Activated T-cell treated with anti-CD3 and anti-CD28 coated beads, Interleukin-2, amount 50 U/mL, for 72 hours (primary cell): ENCODE results near the gene FGF5. TPM values are rescaled to one million over a fixed set of nuclear protein-coding genes. Genes with fewer than 3 reads are reported as not detected.
"Not testable (repeated sequence)": the region's sequence is repeated elsewhere in the genome, so short reads cannot be mapped to it uniquely, and the experiment has no call there.

Experiments used
- ATAC-seq, 2 donors: fragments of 150-1000 bp; cut with Tn5 transposase; replicated peaks in 1 of 2; 2 replicates each; pipeline ENCODE4 v1.10.0; 2021; ENCODE audit warnings: moderate library complexity in 2 of 2, mild to moderate bottlenecking in 1 of 2
- DNase-seq, 2 donors: peaks; one replicate each; pipeline ENCODE4 v3.0.0; 2021 to 2022; ENCODE audit warnings: mixed read lengths in 1 of 2
- H3K27ac Mint-ChIP-seq: one replicate; pipeline ENCODE4 v1.8.0; 2022; ENCODE audit warnings: mild to moderate bottlenecking, moderate library complexity, mixed read lengths
- H3K27me3 Mint-ChIP-seq: one replicate; pipeline ENCODE4 v1.8.0; 2022; ENCODE audit warnings: low read depth, mixed read lengths
- H3K36me3 Mint-ChIP-seq, 2 donors: one replicate each; pipeline ENCODE4 v1.8.0; 2022; ENCODE audit warnings: mixed read lengths in 2 of 2, mild to moderate bottlenecking in 1 of 2; ENCODE audit not compliant: insufficient read depth in 2 of 2
- H3K4me1 Mint-ChIP-seq: one replicate; pipeline ENCODE4 v1.8.0; 2022; ENCODE audit warnings: low read depth, mixed read lengths
- H3K4me3 Mint-ChIP-seq, 2 donors: one replicate each; pipeline ENCODE4 v1.8.0; 2022; ENCODE audit warnings: mild to moderate bottlenecking in 2 of 2, mixed read lengths in 2 of 2, moderate library complexity in 2 of 2
- H3K9me3 Mint-ChIP-seq, 2 donors: one replicate each; pipeline ENCODE4 v1.8.0; 2022; ENCODE audit warnings: mixed read lengths in 2 of 2
- total RNA-seq, 2 donors: library from RNA; stranded (reverse); gene quantifications; one replicate each; pipeline ENCODE4 v1.2.3, GENCODE V29; 2022

The FGF5 gene
- total RNA-seq, 2 donors from 2014 or later: not detected

DNA sequence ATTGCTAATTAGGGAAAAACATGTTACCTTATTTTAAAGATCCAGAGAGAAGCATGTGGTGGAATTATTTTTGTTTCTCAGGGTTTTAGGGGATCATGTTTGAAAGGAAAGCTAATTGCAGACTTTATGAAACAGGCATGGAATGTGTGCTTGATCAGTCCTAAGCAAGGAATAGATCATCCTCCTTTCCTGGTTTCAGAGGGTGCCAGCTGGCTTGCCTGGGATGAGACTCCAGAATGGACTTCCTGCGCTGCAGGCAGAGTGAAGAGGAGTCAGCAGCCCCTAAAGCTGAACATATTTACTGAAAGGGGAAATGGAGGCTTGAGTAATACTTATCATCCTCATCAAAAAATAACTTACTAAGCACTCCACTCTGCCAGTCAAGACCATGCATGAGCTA is 13.3 kb downstream of the FGF5 start:
- Mint-ChIP-seq H3K9me3 (no peaks in the 10 kb centered on the region), H3K36me3 (no peaks in the 10 kb centered on the region), H3K27me3 (no peaks in the 10 kb centered on the region), H3K27ac (no peak overlapping the region), H3K4me3 (no peak overlapping the region), H3K4me1 (no peaks in the 10 kb centered on the region)
- ATAC-seq (no peak), DNase-seq (no peak)

DNA sequence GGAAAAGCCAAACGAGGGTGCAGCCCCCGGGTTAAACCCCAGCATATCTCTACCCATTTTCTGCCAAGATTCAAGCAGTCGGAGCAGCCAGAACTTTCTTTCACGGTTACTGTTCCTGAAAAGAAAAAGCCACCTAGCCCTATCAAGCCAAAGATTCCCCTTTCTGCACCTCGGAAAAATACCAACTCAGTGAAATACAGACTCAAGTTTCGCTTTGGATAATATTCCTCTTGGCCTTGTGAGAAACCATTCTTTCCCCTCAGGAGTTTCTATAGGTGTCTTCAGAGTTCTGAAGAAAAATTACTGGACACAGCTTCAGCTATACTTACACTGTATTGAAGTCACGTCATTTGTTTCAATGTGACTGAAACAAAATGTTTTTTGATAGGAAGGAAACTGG is 20.0 kb downstream of the FGF5 start:
- Mint-ChIP-seq H3K4me1 (no peaks in the 10 kb centered on the region), H3K9me3 (no peaks in the 10 kb centered on the region), H3K27me3 (peaks cover 6% of the 10 kb centered on the region), H3K27ac (no peak overlapping the region), H3K36me3 (no peaks in the 10 kb centered on the region), H3K4me3 (no peak overlapping the region)
- DNase-seq: no peak
- no peak for ATAC-seq

DNA sequence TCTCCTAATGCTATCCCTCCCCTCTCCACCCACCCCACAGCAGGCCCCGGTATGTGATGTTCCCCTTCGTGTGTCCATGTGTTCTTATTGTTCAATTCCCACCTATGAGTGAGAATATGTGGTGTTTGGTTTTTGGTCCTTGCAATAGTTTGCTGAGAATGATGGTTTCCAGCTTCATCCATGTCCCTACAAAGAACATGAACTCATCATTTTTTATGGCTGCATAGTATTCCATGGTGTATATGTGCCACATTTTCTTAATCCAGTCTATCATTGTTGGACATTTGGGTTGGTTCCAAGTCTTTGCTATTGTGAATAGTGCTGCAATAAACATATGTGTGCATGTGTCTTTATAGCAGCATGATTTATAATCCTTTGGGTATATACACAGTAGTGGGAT is 24.2 kb downstream of the FGF5 start:
- H3K4me1 Mint-ChIP-seq, H3K4me3 Mint-ChIP-seq, H3K9me3 Mint-ChIP-seq, ATAC-seq, DNase-seq, H3K27me3 Mint-ChIP-seq, H3K36me3 Mint-ChIP-seq, H3K27ac Mint-ChIP-seq: not testable (repeated sequence)

DNA sequence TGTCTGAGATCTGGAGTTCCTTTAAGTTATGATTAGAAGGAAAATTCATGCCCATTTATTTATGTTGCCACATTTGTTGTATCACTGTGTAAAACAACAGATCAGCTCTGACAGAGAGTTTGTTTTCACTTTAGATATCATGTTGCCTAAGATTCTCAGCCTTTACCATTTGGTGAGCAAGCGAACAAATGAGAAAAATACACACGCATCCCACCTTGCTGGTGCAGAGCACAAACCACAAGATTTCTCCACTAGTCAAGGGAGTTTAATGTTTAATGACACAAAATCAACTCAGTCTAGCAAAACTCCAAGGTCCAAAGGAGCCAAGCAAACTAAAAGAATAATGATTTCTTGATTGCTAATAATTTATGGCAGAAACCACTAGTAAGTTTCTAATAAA is 27.7 kb downstream of the FGF5 start:
- H3K9me3 Mint-ChIP-seq: no peaks in the 10 kb centered on the region
- no peaks in the 10 kb centered on the region for H3K27me3 Mint-ChIP-seq
- no peak overlapping the region for H3K27ac Mint-ChIP-seq
- no peak overlapping the region for H3K4me3 Mint-ChIP-seq
- H3K36me3 Mint-ChIP-seq: no peaks in the 10 kb centered on the region
- no peak for DNase-seq
- no peak for ATAC-seq
- H3K4me1 Mint-ChIP-seq: no peaks in the 10 kb centered on the region

DNA sequence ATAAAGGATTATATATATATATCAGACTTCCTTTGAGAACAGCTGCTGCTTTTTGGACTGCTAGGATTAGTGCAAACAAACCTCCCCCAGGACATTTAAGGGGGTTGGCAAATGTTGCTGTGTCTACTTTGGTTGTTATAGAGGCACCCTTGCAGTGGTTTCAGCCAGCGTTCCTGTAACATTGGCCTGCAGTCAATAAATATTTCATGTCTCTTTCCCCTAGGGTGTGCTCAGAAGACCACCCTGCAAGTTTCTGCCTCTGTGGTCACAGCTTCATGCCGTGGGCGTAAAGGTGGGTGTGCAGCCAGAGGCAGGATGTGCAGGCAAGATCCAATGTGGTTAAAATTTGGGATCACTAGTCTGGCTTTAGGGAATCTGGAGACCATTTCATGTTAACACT is 28.9 kb downstream of the FGF5 start:
- Mint-ChIP-seq H3K36me3 (no peaks in the 10 kb centered on the region), H3K27ac (no peak overlapping the region), H3K4me1 (no peaks in the 10 kb centered on the region), H3K9me3 (no peaks in the 10 kb centered on the region), H3K4me3 (no peak overlapping the region), H3K27me3 (no peaks in the 10 kb centered on the region)
- ATAC-seq (no peak), DNase-seq (no peak)

DNA sequence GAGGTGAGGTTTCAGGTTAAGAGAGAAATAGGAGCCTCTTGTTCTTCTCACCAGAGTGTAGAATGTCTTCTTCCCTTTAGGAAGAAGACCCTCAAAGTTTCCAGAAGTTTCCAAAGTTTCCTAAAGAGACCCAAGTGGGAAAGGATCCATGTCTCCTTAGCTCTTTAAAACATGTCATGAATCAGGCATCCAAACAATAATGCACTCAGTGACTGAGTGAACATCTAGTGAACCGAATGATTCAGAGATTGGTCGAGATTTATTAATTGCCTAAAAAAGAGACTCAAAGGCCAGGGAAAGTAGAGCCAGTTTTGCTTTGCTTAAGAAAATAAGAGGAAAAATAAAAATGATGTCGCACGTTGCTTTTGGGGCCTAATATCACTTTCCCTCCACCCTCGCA is 29.4 kb downstream of the FGF5 start:
- Mint-ChIP-seq H3K4me1 (no peaks in the 10 kb centered on the region), H3K9me3 (no peaks in the 10 kb centered on the region), H3K27ac (no peak overlapping the region), H3K4me3 (no peak overlapping the region), H3K36me3 (no peaks in the 10 kb centered on the region), H3K27me3 (no peaks in the 10 kb centered on the region)
- DNase-seq (no peak), ATAC-seq (no peak)

DNA sequence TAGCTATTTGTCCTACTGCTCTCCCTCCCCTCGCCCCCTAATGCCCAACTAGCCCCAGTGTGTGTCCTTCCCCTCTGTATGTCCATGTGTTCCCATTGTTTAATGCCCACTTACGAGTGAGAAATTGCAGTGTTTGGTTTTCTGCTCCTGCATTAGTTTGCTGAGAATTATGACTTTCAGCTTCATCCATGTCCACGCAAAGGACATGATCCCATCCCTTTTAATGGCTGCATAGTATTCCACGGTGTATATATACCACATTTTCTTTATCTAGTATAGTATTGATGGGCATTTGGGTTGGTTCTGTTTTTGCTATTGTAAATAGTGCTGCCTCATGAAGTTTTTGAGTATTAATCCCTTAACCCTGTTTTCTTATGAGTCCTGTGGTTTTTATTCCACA is 35.4 kb downstream of the FGF5 start:
- peaks cover 13% of the 10 kb centered on the region for H3K27me3 Mint-ChIP-seq
- H3K9me3 Mint-ChIP-seq: peaks cover 0 to 3% of the 10 kb centered on the region in 2 donors
- no peak overlapping the region for H3K27ac Mint-ChIP-seq
- DNase-seq: no peak
- H3K36me3 Mint-ChIP-seq: no peaks in the 10 kb centered on the region
- no peak for ATAC-seq
- H3K4me1 Mint-ChIP-seq: no peaks in the 10 kb centered on the region
- no peak overlapping the region for H3K4me3 Mint-ChIP-seq

DNA sequence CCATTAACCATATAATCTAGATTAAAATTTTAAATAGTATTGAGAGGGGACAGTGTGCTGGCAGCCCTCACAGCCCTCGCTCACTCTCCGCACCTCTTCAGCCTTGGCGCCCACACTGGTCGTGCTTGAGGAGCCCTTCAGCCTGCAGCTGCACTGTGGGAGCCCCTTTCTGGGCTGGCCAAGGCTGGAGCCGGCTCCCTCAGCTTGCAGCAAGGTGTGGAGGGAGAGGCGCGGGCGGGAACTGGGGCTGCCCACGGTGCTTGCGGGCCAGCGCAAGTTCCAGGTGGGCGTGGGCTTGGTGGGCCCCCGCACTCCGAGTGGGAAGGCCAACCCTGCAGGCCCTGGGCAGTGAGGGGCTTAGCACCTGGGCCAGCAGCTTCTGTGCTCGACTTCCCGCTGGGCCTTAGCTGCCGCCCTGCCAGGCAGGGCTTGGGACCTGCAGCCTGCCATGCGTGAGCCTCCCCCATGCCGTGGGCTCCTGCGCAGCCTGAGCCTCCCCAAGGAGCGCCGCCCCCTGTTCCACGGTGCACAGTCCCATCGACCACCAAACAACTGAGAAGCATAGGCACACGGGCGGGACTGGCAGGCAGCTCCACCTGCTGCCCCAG is 36.3 kb downstream of the FGF5 start:
- peaks cover 20% of the 10 kb centered on the region for H3K27me3 Mint-ChIP-seq
- peaks cover 0 to 3% of the 10 kb centered on the region in 2 donors for H3K9me3 Mint-ChIP-seq
- no peak overlapping the region for H3K4me3 Mint-ChIP-seq
- H3K4me1 Mint-ChIP-seq: no peaks in the 10 kb centered on the region
- ATAC-seq (no peak), DNase-seq (no peak)
- no peaks in the 10 kb centered on the region for H3K36me3 Mint-ChIP-seq
- no peak overlapping the region for H3K27ac Mint-ChIP-seq

DNA sequence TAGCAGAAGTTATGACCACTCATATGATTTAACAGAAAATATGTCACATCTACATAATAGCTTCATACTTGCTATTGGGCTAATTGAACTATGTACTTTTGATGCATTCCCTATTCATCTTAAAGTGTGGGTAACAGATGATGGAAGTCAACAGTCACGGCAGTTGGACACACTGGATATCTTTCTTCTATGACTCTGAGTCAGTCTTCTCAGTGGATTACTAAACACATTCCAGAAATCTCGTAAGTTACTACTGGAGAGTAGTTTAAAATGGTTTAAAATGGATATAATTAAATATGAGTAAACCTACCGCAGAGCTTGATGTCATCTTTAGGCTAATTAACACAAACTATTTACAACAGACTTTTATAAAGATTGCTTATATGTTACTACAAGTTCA is 39.0 kb downstream of the FGF5 start:
- no peak for DNase-seq
- Mint-ChIP-seq H3K4me1 (no peaks in the 10 kb centered on the region), H3K27me3 (peaks cover 40% of the 10 kb centered on the region), H3K36me3 (no peaks in the 10 kb centered on the region), H3K9me3 (peaks cover 0 to 3% of the 10 kb centered on the region in 2 donors), H3K4me3 (no peak overlapping the region), H3K27ac (no peak overlapping the region)
- no peak for ATAC-seq

DNA sequence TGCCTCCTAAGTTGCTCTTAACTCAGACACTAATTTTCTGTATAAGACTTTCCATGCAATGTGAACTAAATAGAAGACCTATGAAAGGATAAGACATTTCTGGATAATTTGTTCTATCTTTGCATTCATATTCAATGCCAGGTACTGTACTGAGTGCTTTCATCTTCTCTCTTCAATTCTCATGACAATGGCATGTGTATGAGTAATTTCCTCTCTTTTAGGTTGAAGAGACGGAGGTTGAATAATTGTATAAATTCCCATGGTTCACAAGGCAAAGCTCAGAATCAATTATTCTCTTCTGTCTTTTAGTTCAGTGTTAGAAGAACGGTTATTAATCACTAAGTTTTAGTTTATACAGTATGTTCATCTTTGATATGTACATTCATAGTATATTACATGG is 39.8 kb downstream of the FGF5 start:
- DNase-seq (no peak), ATAC-seq (no peak)
- H3K27me3 Mint-ChIP-seq: peaks cover 40% of the 10 kb centered on the region
- H3K4me1 Mint-ChIP-seq: no peaks in the 10 kb centered on the region
- no peaks in the 10 kb centered on the region for H3K36me3 Mint-ChIP-seq
- H3K9me3 Mint-ChIP-seq: peaks cover 0 to 3% of the 10 kb centered on the region in 2 donors
- no peak overlapping the region for H3K27ac Mint-ChIP-seq
- no peak overlapping the region for H3K4me3 Mint-ChIP-seq

DNA sequence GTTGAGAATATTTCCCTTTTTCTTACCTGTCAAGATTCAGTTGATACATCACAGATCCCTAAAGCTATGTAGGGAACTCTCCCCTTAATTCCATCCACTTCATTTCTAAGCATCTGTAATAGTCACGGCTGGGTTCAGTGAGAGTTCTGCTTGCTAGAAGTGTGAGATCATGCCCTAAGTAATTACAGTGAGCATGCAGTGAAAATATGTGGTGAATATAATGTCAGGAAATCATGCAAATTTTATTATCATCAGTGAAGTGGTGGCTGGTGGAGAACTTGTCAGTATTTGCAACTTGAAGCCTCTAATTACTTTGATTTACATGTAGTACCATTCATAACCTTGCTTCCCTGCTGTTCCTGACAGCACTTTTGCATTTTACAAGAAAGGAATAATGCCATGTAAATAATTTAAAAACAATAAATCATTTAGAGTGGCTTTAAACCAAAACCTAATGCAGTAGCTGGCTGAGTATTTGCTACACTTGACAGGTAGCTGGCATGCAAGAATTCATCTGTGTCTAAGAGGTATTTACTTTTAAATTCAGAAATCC is 40.8 kb downstream of the FGF5 start:
- Mint-ChIP-seq H3K36me3 (no peaks in the 10 kb centered on the region), H3K27ac (no peak overlapping the region)
- no peak for DNase-seq

DNA sequence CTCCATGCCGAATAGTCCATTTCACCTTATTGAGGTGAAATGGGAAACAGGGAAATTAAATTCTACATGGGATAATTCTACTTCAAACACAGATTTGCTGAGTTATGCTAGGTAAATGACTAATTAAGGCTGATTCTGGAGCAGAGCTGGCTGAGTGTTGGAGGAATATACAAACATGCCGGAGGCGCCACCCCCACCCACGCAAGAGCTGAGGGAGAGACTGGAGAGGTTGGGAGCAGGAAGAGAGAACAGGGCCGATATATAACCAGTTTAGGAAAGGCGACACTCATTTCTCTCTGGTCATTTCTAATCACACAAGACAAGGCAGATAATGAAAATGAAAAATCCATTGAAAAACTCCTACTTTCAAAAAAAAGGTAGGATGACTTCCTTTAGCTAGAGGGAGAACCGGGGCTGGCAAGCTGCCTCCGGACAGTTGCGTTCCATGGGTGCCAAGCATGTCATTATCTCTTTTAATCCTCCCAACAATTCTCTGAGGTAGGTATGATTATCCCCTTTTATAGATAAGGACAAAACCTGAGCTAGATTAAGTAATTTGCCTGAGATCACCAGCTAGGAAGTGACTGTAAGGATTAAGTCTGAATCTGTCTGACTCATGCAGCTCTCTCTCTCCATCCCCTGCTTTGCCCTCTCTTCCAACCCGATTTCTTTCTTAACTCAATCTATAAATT is 41.5 kb downstream of the FGF5 start:
- no peak overlapping the region for H3K4me3 Mint-ChIP-seq
- DNase-seq (no peak), ATAC-seq (no peak)
- H3K27me3 Mint-ChIP-seq: peaks cover 40% of the 10 kb centered on the region
- H3K9me3 Mint-ChIP-seq: no peaks in the 10 kb centered on the region
- H3K27ac Mint-ChIP-seq: peak overlapping the region; percentile 39
- no peaks in the 10 kb centered on the region for H3K36me3 Mint-ChIP-seq
- H3K4me1 Mint-ChIP-seq: no peaks in the 10 kb centered on the region

More for the DNA sequence above, 40.8 kb downstream of the FGF5 start:
- ATAC-seq: no peak
- Mint-ChIP-seq H3K9me3 (no peaks in the 10 kb centered on the region), H3K27me3 (peaks cover 40% of the 10 kb centered on the region), H3K4me3 (no peak overlapping the region), H3K4me1 (no peaks in the 10 kb centered on the region)

DNA sequence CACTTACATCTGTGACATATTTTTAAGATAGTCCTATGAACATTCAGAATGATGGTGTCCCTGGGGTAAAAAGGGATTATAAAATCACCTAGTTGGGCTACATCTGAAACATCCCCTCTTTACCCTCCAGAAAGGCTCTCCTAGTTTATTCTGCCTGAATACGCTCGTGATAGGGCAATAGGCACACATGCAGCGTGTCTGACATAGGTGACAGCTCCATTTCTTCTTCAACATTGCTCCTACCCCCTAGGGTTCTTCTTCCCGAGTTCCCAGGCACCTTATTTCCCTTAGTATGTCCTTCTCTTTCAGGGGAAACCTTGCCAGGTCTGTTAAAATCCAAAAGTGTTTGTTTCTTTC is 42.0 kb downstream of the FGF5 start:
- Mint-ChIP-seq H3K27me3 (peaks cover 40% of the 10 kb centered on the region), H3K36me3 (no peaks in the 10 kb centered on the region), H3K4me1 (no peaks in the 10 kb centered on the region), H3K27ac (peak overlapping the region; percentile 39), H3K9me3 (no peaks in the 10 kb centered on the region), H3K4me3 (no peak overlapping the region)
- no peak for DNase-seq
- ATAC-seq: no peak
